ENCODE results near the gene GAB2.
"Not testable (repeated sequence)": the region's sequence is repeated elsewhere in the genome, so short reads cannot be mapped to it uniquely, and the experiment has no call there.

Gene GAB2

GRCh38 chr11:78417175-78417887, at the start of gene GAB2:
GAB2 (minus strand) TSS chr11:78417820; CDS start chr11:78417720, 100 bp downstream.
- no peak for DNase-seq (ENCODE audit: low read depth in 2 of 2)

GRCh38 chr11:78467370-78467769, 49.8 kb upstream of the GAB2 start:
- no peak for DNase-seq (ENCODE audit: low read depth in 2 of 2)

- DNase-seq (ENCODE audit: low read depth in 2 of 2): no peak
Observed at GRCh38 chr11:78465169-78465942, 47.7 kb upstream of the GAB2 start.

- not testable (repeated sequence) for DNase-seq (ENCODE audit: low read depth in 2 of 2)
Observed at GRCh38 chr11:78464787-78465168, 47.2 kb upstream of the GAB2 start.

- peak in 1 of 2 experiments; percentile 10 for DNase-seq (ENCODE audit: low read depth in 2 of 2)
Observed at GRCh38 chr11:78460471-78460870, 42.9 kb upstream of the GAB2 start.

- DNase-seq (ENCODE audit: low read depth in 2 of 2): no peak
Observed at GRCh38 chr11:78459738-78460137, 42.1 kb upstream of the GAB2 start.

- no peak for DNase-seq (ENCODE audit: low read depth in 2 of 2)
Observed at GRCh38 chr11:78457448-78457847, 39.8 kb upstream of the GAB2 start.

- DNase-seq (ENCODE audit: low read depth in 2 of 2): no peak
Observed at GRCh38 chr11:78453140-78453935, 35.7 kb upstream of the GAB2 start.

- no peak for DNase-seq (ENCODE audit: low read depth in 2 of 2)
Observed at GRCh38 chr11:78451371-78452150, 33.9 kb upstream of the GAB2 start.

- no peak for DNase-seq (ENCODE audit: low read depth in 2 of 2)
Observed at GRCh38 chr11:78450866-78451265, 33.2 kb upstream of the GAB2 start.

- DNase-seq (ENCODE audit: low read depth in 2 of 2): peak in 1 of 2 experiments; percentile 13
Observed at GRCh38 chr11:78449866-78450265, 32.2 kb upstream of the GAB2 start.

GRCh38 chr11:78446210-78446609, 28.6 kb upstream of the GAB2 start:
- DNase-seq (ENCODE audit: low read depth in 2 of 2): no peak

GRCh38 chr11:78444726-78445125, 27.1 kb upstream of the GAB2 start:
- no peak for DNase-seq (ENCODE audit: low read depth in 2 of 2)

GRCh38 chr11:78441956-78442355, 24.3 kb upstream of the GAB2 start:
- DNase-seq (ENCODE audit: low read depth in 2 of 2): no peak

- no peak for DNase-seq (ENCODE audit: low read depth in 2 of 2)
Observed at GRCh38 chr11:78438298-78438975, 20.8 kb upstream of the GAB2 start.

- DNase-seq (ENCODE audit: low read depth in 2 of 2): no peak
Observed at GRCh38 chr11:78432956-78433355, 15.3 kb upstream of the GAB2 start.

- no peak for DNase-seq (ENCODE audit: low read depth in 2 of 2)
Observed at GRCh38 chr11:78432058-78432515, 14.5 kb upstream of the GAB2 start.

- DNase-seq (ENCODE audit: low read depth in 2 of 2): no peak
Observed at GRCh38 chr11:78429660-78430059, 12.0 kb upstream of the GAB2 start.

GRCh38 chr11:78429209-78429608, 11.6 kb upstream of the GAB2 start:
- no peak for DNase-seq (ENCODE audit: low read depth in 2 of 2)

GRCh38 chr11:78428773-78429172, 11.2 kb upstream of the GAB2 start:
- no peak for DNase-seq (ENCODE audit: low read depth in 2 of 2)

- DNase-seq (ENCODE audit: low read depth in 2 of 2): no peak
Observed at GRCh38 chr11:78428266-78428636, 10.6 kb upstream of the GAB2 start.
